NCI-H1048 (cell line): ENCODE measurements around the gene WDCP.
"Not testable (repeated sequence)": the region's sequence is repeated elsewhere in the genome, so short reads cannot be mapped to it uniquely, and the experiment has no call there.

Experiments used
- DNase-seq: peaks from one replicate; lab custom pipeline; 2025; lab: John Stamatoyannopoulos, UW

Gene WDCP

DNA sequence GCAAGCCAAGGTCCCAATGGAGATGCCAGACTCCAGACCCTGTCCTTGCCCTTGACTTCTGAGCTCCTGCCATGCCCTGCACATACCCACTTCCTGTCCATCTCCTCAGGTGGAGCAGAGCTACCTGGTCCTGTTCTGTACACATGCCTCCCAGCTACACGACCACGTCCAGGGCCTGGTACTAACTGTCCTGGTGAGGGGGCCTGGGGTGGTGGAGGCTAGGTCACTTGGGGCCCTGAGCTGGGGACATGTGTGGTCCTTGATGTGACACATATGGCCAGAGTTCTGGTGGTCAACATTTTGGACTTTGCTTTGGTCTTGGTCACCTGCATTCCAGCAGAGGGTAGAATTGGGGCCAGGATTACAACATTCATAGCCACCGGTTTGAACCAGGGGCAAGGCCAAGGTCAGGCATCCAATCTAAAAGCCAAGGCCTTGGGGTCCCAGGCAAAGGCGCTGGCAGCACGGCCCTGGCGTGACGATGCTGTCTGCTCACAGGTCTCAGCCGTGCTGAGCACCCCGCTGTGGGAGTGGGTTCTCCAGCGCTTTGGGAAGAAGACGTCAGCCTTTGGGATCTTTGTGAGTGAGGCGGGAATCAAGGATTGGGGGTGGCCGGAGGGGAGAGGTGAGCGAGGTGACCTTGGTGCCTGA lies 24.7 kb downstream of the WDCP start:
- DNase-seq = no peak

DNA sequence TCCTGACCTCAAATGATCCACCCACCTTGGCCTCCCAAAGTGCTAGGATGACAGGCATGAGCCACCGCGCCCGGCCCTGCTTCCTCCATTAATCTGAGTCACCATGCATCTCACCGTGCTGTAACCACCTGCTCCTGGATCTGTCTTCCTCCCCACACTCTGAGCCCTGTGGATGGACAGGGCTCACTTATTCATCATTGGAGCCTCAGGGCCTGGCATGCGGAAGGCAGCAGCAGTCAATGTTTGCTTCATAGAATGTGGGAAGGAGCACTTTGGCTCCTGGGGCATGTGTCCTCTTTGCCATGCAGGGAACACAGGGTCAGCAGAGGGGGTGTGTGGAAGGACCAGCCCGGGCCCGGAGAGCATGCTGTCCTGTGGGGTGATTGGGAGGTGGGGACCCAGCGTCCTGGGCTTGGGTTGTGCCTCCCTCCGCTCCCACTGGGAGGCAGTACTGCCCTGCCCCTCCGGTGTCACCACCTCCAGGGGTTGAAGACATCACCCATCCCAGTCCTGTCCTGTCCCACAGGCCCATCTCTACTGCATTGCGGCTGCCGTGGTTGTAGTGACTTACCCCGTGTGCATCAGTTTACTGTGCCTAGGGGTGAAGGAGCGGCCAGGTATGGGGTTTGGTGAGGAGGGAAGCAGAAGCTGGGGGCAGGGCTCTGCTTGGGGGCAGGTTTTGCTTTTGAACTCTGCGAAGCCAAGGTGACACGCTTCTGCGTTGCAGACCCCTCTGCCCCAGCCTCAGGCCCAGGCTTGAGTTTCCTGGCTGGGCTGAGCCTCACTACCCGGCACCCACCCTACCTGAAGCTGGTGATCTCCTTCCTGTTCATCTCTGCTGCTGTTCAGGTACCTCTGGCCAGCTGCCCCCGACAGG lies 25.8 kb downstream of the WDCP start:
- no peak for DNase-seq

DNA sequence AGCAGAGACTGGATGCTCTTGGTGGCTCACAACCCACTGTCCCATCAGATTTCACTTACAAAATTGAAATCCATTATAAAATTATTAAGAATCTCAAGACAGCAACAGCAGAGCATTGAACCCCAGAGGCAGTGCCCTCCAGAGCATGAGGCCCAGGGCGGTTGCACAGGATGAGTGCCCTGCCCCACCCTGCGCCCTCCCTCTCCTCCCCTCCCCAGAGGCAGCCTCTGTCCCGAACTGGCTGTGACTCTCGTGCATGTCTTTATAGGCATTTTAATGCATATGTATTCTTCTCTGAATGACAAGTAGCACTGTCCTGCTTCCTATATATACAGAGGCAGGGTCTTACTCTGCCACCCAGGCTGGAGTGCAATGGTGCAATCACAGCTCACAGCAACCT lies 26.9 kb downstream of the WDCP start:
- no peak for DNase-seq

DNA sequence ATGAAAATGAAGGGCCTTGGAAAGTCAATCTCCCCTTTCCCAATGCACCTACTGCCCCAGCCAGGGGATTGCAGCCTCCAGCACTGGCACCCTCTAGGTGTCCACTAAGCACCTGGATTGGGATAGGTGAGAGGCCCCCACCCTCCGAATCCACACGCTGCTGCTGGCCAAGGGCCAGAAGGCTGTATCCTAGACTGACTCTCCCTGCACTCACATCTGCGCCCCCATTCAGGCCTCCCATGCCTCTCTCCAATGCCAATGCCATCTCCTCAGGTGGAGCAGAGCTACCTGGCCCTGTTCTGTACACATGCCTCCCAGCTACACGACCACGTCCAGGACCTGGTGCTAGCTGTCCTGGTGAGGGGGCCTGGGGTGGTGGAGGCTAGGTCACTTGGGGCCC lies 27.5 kb downstream of the WDCP start:
- no peak for DNase-seq

DNA sequence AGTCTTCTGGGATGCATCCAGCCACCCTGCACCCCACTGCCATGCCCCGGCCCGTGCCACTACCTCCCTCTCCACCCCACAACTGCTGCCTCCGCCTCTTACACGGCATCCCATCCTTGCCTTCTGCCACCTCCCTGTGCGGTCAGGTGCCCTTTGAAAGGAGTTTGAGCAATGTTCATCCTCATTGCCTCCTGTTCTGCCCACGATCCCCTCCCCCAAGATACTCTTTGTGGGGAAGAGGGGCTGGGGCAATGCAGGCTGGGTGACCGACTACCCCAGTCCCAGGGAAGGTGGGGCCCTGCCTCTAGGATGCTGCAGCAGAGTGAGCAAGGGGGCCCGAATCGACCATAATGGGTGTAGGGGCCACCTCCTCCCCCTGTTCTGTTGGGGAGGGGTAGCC lies 28.9 kb downstream of the WDCP start:
- no peak for DNase-seq

DNA sequence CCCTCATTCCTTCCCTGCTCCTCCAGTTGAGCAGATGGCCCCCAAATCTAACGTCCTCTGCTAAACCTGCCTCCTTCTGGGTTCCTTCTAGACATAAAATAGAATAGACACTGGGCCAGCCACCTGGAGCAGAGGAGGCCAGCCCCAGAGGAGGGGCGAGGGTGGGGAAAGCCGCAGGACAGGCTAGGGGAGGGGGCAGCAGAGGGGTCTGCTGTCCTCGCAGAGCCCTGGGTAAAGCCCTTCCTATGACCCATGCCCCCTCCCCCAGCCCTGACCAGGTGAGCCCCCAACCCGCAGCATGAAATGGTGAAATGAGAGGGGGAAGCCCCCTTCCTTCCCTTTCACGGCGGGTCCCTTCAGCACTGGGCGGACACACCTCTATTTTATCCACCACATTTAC lies 29.5 kb downstream of the WDCP start:
- DNase-seq = no peak

DNA sequence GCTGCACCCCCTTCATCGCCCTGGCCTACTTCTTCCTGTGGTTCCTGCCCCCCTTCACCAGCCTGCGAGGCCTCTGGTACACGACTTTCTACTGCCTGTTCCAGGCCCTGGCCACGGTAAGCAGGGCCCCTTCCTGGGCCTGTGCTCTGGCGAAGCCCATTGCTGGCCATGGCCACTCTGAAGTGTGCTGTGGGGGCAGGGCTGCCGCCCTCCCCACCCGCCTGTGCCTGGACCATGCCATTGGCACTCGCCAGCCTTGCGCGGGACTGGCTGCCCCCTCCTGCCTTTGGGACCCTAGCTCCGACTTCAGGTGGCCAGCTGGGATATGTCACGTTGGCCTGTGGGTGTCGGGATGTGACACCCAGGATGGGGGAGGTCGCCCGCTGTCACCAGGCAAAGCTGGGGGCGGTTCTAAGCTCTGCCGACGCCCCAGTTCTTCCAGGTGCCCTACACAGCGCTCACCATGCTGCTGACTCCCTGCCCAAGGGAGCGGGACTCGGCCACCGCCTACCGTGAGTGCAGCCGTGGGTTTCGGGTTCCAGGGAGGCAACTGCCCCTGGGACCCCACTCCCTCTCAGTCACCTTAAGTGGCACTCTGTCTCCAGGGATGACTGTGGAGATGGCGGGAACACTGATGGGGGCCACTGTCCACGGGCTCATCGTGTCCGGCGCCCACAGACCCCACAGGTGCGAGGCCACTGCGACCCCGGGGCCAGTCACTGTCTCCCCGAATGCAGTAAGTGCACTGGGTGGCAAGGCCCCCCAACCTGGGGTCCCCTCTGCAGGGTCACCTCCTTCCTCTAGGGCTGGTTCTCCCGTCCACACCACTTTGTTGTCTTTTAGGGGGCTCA lies 30.1 kb downstream of the WDCP start:
- no peak for DNase-seq

DNA sequence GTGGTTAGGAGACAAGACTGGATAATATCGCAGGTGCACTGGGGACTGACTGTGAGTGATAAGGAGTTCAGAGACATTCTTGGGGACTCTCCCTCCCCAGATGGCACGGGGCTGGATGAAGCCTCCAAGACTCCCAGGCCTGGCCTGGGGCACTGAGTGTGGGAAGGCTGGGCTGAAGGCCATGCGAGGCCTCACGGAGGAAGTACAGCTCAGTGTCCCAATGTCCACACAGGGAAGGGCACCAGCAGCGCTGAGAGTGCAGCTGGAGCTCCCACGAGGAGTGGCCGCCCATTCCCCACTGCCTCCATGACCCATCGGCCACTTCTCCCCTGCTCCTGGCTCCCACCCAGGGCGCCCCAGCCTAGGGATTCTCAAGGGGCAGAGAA lies 30.8 kb downstream of the WDCP start:
- DNase-seq = no peak

DNA sequence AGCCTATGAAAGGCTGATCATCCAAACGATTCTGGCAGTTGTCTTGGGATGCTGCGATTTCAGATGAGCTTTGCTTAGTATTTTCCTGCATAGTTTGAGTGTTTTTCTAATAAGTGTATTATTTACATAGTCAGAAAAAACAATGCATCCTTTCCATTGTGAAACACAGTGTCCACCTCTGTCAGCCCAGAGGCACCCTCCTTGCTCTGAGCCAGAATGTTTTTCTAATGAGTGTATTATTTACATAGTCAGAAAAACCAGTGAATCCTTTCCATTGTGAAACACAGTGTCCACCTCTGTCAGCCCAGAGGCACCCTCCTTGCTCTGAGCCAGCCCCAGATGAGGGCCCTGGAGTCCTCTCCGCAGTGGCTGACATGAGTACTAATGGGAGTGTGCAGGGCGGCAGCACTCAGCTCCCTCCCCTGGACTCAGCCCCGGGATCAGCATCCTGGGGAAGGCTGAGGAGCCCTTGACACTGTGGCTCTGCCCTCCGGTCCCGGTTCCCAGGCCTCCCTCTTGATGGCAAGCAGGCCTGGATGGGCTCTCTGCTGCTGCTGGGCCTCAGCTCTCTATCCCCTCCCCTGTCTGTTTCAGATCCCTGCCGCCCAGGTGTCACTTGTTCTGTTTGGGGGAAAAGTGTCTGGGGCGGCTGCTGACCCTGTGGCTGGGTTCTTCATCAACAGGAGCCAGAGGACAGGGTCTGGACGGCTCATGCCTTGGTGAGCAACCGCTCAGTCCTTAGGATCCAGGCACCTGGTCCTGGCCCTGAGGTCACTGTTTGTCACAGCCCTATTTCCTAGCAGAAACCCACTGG lies 31.4 kb downstream of the WDCP start:
- no peak for DNase-seq

DNA sequence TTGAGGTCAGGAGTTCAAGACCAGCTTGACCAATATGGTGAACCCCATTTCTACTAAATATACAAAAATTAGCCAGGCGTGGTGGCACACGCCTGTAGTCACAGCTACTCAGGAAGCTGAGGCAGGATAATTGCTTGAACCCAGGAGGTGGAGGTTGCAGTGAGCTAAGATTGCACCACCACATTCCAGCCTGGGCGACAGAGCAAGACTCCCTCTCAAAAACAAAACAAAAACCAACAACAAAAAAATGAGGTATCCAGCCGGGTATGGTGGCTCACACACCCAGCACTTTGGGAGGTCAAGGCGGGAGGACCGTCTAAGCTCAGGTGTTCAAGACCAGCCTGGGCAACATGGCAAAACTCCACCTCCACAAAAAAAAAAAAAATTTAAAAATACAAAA lies 32.3 kb downstream of the WDCP start:
- not testable (repeated sequence) for DNase-seq

DNA sequence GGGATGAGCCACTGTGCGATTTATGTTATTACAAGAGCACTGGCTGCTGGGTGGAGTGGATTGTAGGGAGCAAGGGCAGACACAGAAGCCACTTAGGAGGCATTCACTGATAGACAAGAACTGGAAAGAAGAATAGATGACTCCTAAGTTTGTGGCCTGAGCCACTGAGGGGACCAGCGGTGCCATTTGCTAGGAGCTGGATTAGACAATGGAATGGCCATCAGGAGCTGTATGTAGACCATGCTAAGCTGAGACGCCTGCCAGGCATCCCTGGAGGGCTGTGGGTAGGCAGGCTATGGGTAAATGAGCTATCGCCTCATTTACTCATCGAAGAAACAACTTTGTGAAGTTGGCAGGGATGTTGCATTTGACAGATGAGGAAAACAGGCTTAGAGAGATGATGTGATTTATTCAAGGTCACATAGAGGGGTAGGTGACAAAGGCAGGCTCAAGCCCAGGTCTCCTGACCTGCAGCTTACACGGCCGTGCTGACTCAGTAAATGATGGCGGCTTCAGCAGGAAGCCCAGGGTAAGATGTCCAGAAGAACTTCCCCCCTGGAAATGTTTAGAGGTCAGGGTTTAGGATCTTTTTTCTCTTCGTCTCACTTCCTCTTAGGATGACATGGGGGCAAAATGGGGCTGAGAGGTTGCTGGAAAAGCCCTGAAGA lies 34.5 kb downstream of the WDCP start:
- no peak for DNase-seq

DNA sequence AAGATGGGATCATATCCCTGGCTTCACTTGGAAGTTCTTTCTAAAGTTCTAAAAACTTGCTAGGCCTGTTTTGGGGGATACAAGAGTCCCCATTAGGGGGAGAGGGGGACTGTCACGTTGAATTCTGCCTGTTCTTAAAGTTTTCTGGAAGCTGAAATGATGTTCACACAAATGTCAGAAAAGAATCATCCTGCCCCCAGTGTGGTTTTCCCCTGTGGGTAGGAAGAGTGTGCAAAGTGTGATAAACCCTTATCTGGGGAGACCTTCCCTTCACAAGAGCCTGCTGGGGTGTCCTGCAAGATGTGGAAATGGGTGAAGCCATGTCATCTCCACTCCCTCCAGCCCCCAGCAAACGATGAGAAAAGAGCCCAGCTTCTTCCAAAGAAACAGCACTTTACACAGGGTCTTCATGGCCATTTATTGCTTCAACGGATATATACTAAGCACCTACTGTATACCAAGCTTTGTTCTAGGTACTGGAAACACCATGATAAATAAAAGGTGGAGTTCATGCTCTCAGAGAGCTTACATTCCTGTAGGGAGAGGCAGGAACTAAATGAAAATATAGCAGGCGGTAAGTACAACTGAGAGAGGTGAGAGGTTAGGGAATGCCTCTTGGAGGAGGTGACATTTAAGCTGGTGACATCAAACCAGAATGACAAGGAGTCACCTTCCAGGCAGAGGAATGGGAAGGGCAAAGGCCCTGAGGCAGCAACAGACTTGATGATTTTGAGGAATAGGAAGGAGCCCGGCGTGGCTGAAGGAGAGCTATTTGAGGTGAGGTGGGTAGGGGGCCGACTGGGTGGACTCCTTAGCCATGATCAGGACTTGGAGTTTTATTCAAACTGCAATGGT lies 35.7 kb downstream of the WDCP start:
- DNase-seq = no peak

DNA sequence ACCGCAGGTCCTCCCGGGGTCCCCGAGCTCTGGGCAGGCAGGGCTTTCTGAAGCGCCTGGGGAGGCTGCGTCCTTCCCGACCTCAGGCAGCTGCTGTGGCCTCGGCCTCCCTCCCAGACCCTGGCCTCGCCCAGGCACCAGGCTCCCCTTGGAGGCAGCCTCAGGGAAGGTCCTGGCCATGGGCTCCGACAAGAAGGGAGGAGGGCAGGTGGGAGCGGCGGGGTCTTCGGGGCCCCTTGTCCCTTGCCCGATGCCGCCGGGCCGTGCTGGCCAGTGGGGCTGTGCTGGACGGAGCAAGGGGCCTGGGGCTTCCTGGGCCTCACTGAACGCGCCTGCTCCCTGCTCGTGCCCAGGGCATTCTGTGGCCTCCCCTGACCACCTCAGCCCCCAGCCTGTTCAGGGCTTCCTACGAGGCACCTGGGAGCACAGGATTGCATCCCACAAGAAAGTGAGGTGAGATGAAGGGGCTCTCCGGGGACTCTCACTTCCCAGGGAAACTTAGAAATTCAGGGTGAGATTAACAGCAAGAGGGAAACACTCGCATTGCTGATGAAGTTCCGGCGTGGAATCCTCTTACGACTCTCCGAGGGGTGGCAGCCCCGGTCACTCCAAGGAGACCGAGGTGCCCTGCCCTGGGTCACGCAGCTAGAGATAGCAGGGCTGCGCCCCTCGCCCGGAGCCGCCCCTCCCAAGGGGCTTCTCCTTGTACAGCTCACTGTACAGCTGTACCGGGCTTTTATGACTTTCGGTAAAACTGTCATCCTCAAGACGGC lies 36.5 kb downstream of the WDCP start:
- no peak for DNase-seq

DNA sequence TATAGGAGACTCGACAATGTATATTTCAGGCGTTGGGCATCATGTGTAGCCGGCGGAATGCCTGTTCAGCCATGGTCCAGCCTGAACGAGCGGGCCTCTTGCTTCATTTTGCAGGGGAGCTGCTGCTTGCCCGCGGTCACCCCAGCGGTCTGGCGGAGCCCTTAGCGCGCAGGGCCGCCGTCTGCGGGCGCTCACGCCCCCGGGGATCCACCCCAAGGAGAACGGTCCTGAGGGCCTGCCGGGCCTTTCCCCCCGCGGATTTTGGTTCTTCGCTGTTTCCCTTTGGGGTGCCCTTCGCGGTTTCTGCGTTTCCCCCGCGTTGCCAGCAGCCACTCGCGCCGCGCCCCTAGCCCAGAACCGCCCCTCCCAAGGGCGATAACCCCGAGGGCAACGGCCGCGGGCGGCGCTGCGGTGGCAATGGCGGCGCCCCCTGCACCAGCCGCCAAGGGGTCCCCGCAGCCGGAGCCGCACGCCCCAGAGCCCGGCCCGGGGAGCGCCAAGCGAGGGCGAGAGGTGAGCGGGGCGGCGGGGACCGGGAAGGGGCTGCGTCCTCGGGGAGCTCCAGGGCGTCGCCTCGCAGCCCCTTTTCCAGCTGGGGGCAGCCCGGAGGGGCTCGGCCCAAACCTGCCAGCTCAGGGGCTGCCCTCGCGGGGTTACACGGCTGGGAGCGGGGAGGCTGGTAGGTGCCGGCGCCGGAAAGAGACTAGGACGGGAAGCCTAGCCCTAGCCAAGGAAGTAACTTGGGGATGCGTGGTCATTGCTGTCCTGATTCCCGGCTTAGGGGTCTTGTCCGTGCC lies 37.3 kb downstream of the WDCP start, which contains the start of gene MFSD2B:
Gene MFSD2B, plus strand, starts transcription at position 406 of the 797 bp plus-strand sequence. Its CDS starts 12 bp downstream, at position 418.
- DNase-seq = no peak

DNA sequence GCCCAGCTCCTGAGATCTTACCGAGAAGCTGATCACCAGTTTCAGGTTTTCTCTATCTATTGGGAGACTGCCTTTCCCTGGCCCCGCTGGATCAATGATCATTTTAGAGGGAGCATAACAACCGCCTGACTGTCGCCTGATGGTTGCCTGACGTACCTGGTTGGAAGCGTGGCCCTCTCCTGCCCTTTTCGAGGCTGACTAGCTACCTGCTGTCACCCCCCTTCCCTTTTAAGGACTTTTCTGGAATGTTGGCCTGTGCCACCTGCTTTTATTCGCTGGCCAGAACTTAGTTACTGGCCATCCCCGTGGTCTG lies 37.9 kb downstream of the WDCP start:
- DNase-seq = no peak

DNA sequence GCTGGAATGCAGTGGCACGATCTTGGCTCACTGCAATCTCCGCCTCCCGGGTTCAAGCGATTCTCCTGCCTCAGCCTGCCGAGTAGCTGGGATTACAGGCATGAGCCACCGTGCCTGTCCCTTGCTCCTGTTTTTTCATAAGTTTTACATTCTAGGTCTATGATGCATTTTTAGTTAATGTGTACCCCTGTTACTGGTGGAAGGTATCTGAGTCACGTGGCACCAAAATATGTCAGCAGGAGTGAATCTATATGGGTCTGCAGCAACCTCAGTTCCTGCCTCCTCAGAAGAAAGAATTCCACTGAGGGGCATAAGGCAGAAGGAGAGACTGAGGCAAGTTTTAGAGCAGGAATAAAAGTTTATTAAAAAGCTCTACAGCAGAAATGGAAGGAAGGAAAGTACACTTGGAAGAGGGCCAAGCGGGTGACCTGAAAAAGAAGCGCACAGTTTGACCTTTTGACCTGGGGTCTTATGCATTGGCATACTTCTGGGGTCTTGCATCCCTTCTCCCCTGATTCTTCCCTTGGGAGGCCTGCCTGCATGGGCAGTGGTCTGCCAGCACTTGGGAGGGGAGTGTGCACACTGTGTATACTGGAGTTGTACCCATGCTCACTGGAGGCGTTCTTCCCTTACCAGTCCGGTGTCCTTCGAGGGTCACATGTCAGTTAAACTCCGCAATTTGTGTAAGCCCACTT lies 38.4 kb downstream of the WDCP start:
- DNase-seq = no peak

DNA sequence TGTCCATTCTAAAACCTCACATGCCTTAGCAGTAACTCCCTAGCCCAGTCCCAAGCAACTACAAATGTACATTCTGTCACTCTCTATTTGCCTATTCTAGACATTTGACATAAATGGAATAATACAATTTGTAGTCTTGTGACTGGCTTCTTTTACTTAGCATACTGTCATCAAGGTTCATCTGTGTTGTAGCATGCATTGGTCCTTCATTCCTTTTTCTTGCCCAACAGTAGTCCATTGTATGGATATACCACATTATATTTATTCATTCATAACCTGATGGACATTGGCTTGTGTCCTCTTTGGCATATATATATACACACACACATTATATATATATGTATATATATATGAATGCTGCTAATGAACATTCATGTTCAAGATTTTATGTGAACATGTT lies 39.5 kb downstream of the WDCP start:
- no peak for DNase-seq

DNA sequence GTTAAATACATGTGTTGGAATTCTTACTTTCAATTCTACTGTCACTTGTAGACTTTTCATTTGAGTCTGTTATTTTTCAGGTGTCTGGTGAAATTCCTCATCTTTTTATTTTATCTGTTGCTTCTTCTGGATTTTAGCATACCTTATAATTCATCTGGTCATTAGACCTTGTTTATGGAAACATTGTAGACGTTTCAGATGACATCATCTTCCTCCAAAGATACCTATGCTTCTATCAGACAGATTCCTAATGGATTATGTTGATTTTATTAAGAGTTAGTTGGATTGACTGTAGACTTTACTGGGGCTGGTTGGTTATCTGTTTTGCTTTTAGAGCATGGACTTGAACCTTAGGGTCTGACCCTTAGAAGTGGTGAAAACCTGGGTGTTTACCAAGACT lies 52.6 kb downstream of the WDCP start:
- no peak for DNase-seq
